Left kidney (tissue), 2 donors: ENCODE data around the gene CASK. TPM values are rescaled to one million over a fixed set of nuclear protein-coding genes. Genes with fewer than 3 reads are reported as not detected.
"Not testable (repeated sequence)": the region's sequence is repeated elsewhere in the genome, so short reads cannot be mapped to it uniquely, and the experiment has no call there.

Source experiments
- DNase-seq: peaks from one replicate; pipeline ENCODE4 v3.0.0-alpha.2; 2013
- polyA plus RNA-seq: library from polyadenylated mRNA; unstranded; fragments of 120-200 nt; gene quantifications from one replicate; pipeline ENCODE4 v1.2.1, GENCODE V29; 2013; ENCODE audit not compliant: insufficient read length

The CASK gene
- polyA plus RNA-seq, 1 donor, result 53.0 TPM

DNA sequence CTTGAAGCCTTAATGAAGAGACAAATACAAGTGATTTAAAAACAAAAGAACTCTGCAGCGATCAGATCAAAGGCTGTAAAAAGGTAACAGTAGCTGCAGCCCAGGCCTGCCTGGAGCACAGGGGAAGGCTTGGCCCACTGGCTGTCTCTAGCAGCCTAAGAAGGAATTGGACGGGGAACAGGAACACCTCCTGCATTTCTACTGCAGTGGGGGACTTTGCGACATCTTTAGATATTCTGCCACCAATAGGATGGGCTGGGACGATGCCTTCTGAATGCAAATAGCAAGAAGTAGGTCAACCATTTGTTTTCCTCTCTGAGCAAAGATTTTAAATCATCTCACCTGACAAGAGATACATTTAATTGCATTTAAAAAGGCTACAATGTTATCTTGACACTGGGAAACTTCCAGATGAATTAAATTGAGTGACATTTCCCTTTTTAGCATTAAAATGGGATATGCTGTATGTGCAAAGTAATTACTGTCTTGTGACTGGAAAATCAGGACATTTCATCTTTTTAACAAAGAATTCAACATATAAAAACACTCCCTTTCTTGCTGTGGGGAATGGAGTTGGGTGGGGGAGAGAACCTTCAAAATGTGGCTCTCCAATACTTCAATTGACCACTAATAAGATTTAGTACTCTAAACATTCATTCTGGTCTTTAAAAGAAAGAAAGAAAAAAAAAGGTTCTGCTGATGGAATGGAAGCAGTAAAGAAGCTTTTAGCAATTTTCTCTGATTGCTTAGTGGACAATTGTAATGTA, 406.2 kb downstream of the CASK start:
- no peak for DNase-seq

DNA sequence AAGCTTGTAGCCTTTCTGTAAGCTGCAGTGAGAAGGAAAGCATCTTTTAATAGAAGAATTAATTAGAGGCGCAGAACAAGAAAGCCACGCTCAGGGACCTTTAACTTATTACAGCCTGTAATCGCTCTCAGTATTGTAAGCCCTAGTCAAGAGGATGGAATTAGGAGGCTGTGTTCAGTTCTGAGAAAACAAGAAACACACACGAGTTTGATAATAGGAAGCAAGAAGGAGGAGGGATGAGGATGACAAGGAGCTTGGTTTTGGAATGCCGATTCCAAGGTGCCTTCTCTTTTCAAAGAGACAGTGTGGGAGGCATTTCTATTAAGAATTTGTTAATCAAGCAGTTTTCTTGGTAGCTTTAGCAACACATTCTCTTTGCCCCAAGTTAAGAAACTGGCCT, 406.9 kb downstream of the CASK start:
- DNase-seq, result no peak

DNA sequence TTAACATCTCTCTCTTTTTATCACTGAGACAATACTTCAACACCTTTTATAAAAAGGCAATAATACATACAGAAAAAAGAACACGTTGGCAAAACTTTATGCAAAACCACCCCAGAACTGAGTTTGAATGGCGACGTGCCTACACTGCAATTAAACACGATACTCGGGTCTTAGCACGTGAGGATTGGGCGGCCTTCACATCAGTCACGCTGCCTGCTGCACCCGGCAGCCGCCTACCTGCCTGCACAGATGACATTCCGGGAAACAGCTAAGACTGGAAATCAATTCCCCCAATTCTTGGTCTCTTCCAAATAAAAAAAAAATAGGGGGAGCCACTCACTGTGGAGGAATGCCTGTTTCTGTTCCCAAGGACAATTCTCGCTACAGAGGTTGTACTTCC, 408.0 kb downstream of the CASK start:
- DNase-seq, result no peak

DNA sequence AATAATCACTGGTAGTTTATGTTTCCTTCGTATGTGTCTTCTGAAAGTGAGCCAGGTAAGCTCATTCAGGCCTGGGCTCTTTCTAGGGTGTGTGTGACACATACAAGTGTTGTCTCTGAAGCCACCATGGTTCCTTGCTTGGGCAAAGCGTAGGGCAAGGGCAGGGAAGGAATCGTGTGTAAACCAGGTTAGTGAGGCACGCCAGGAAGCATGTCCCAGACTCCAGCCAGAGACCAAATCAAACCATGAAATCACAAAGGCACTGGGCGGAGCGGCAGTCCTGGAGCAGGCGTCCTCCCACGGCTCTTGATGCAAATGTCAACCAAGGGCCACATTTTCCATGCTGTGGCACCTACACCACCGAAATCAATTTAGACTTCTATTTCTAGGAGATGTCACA, 409.2 kb downstream of the CASK start:
- DNase-seq, result no peak

DNA sequence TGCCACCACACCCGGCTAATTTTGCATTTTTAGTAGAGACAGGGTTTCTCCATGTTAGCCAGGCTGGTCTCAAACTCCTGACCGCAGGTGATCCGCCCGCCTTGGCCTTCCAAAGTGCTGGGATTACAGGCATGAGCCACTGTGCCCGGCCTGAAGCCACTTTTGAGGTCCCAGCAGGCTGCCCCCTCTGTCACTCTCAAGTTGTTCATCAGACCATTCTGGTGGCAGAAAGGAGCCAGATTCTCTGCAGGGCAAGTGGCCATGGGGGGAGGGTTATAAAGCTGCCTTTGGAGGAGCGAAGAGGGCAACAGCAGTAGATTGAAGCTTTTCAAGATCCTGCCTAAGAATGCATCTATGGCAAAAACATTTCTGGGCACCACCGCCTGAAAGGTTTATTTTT, 410.5 kb downstream of the CASK start:
- DNase-seq, result not testable (repeated sequence)

DNA sequence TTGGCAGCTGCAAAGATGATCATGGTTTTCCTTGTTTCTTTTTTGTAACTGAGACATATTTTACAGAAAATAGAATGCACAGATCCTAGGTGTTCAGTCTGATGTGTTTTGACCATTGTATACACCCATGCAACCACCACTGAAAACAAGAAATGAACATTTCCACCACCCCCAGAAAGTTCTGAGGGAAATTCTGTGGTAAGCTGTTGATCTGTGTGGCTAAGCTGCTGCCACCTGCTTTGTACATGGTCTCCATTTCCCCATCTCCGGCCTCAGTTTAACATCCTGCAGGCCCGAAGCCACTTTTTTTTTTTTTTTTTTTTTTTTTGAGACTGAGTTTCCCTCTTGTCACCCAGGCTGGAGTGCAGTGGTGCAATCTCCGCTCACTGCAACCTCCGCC, 411.0 kb downstream of the CASK start:
- DNase-seq, result no peak

DNA sequence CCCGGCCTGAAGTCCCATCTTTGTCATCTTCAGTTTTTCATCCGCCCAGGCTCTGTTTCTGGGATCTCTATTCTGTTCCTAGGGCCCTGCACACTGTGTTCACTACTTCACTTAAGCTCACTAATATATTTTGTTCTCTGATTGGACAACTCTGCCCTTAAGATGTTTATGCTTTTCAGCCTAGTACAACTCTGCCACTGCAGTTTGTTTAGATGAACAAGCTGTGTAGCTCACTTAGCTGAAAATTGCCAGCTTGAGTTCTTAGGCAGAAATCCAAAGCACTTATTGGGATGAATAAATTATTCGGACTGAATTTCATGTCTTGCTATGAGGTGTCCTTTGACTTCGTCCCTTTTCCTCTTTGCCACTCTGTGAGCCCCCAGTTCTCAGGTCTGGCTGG, 415.4 kb downstream of the CASK start:
- no peak for DNase-seq

DNA sequence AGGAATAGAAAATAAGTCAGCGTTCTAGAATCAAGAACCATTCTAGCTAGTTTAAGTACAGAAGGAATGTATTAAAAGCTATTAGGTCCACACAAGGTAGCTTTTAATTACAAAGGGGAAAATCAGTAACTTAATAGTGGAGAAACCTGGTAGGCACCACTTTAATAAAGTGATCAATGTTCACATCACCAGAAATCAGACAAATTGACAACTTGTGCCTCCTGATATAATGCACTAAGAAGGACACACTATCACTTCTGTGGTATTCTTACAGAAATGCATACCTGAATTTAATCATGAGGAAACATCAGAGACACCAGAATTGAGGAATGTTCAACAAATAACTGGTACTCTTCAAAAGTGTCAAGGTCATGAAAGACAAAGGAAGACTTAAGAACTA, 421.4 kb downstream of the CASK start:
- no peak for DNase-seq

DNA sequence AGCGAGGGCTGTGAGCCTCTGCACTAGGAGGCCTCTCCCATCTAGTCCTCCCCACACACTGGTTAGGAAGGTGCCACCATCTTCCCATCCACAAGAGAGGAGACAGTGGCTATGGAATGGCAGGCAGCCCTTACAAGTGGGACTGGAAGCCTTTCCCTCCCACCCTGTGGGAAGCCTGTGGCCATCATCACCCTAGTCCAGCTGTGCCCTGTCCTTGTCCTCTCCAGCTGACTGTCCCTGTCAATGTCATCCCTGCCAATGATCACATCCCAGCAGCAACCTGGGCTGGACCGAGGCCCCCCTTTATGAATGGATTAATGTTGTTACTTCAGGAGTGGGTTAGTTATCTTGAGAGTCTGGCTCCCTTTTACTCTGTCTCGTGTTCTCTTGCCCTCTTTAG, 423.4 kb downstream of the CASK start:
- no peak for DNase-seq

DNA sequence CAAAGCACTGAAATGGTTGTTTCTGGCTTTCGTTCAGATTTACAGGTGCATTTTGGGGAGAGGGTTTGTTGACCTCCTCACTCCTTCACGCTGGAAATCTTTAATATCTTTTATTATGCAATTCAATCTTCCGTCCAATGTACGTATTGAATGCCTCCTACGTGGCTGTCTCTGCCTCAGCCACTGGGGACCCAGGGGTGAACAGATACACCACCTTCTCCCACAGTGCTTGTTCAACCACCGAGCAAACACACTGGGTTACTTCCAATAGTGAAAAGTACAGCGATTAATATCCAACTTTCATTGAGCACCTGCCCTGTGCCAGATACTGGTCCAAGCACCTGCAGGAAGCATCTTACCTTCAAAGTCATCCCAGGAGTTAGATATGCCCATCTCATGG, 424.2 kb downstream of the CASK start:
- no peak for DNase-seq

DNA sequence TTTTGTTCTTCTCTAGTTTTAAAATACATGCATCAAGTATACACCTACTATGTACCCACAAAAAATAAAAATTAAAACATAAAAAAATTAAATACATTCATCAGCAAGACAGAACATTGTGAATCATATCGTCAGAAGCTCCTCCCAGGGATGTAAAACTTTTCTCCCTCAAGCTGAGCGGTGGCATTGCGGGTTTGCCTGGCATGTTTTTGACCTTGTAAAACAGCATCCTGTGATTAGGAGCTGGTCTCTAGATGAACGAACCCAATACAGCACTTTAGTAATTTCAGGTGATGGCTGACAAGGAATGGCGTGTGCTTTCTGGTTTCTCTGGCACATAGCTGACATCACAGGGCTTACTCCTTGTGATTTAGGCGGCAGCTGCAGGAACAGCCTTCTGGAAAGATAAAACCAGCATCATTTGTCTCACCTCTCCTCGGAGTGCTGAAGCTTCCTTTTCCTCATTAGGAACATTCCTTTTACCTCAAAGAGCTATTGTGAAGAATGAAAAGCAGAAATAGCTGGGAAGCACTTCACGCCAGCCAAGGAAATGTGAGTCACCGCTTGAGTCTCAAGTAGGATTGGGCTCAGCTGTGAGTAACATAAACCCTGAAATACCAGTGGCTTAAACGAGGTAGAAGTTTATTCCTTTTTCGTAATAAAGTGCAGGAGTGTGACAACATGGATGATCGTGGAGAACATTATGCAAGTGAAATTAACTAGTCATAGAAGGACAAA, 431.9 kb downstream of the CASK start:
- no peak for DNase-seq

DNA sequence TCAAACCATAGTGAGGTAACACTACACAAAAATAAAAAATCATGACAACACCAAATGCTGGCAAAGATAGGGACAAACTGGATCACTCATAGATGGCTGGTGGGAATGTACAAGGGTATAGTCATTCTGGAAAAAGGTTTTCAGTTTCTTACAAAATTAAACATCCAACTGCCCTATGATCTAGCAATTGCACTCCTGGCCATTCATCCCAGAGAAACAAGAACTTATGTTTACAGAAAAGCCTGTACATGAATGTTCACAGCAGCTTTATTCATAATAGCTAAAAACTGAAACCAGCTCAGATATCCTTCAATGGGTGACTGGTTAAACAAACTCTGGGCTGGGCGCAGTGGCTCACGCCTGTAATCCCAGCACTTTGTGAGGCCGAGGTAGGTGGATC, 432.9 kb downstream of the CASK start:
- no peak for DNase-seq

DNA sequence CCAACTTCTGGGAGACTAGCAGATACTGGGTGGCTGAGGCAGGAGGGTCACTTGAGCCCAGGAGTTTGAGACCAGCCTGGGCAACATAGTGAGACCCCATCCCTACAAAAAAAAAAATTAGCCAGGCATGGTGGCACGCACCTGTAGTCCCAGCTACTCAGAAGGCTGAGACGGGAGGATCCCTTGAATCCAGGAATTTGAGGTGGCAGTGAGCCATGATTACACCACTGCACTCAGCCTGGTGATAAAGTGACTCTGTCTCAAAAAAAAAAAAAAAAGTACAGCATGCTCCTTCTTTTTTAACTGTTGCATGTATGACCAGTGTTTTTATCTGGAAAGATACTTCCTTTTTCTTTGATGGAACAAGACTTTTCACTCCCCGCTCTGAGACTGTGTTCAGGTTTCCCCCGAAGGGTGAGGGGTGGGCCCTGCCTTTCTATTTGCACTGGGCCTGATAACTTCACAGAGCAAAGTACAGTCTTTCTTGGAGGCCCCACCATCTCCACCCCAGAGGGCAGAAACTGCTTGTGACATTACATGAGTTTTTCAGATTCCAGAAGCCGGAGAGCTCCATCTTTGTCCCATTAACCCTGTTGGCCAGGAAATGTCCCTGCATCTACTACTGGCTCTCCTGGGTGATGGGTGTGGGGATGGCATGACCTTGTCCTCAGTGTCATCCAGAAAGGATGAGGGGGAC, 441.1 kb downstream of the CASK start:
- DNase-seq, result no peak

DNA sequence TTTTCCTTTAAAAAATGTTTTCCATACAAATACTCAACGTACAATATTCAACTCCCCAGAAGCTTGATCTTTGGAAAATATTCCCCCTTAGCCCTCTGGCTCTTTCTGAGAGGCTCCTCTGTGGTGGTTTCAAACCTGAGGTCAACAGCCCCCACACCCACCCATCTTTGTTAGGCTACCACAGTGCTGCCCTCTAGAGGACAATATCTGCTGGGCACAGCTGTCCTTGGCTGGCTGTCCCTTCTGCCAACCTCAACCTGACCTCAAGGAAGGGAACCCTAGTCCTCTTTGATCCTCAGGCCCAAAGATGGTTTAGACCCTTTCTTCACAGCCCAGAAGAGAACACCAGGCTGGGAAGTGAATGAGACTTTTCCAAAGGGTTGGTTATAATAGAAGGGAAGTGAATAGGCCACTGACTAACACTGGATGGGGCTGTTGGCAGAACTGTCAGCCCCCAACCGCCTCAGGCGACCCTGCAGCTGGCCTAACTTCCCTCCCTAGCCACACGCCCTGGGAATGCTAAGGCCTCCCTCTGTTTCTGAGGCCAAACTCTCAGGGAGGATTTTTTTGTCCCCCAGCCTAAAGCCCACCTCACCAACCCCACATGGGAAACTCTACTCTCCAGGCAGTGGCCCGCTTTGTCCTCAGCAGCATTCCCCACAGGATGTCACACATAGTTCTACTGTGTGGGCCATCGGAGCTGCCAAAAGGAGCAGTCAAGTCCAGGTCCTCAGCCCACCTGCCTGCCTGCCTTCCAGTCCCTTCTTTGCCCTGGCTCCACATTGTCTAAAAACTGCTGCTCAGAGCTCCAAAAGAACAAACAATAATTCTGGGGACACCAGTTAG, 441.9 kb downstream of the CASK start:
- no peak for DNase-seq

DNA sequence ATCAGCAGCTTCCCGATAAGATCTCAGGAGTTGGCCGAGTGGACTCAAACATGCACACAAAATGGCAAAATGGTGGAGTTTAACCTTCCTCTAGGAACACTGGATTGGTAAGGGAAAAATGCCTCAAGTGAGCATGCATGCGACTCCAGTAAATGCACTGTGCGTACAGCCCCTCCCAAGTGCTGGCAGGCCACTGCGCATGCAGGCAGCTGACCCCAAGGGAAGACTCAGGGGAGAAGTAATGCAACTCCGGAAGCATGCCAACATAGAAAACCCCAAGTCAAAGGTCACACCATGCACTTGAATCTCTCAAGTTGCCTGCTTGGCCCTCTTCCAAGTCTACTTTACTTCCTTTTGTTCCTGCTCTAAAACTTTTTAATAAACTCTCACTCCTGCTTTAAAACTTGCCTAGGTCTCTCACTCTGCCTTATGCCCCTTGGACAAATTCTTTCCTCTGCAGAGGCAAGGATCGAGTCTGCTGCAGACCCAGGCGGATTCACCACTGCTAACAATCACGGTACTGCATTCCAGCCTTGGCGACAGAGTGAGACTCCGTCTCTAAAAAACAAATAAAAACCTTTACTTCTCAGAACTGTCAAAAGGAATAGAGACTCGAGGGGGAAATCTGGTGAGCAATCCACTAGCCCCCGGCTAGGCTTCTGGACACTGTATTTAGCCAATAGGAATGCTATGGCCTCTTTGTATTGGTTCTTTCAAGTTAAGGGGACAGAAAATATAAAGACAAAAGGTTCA, 442.7 kb downstream of the CASK start:
- DNase-seq, result no peak

DNA sequence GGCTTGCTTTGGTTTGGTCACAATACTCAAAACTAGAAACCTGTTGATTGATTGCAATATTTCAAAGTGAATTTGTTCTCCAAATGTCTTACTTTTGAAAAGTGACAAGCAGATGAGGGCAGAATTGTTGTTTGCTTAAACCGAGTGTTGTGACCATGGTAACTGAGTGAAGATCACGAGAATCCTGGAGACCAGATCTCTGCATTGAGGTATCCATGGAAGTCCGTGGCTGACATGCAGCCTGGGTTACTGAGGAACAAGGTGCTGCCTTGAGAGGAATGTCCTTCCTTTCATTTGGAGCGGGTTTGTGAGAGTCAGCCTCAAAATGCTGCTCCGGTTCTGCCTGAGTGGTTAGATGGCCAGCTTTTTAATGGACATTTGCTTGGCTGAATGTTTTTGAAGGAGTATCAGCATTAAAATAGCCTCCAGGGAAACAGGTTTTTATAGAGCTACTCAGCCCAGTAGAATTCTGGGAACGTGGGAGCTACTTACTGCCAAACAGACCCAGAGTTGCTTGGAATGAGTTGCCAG, 444.9 kb downstream of the CASK start:
- no peak for DNase-seq

DNA sequence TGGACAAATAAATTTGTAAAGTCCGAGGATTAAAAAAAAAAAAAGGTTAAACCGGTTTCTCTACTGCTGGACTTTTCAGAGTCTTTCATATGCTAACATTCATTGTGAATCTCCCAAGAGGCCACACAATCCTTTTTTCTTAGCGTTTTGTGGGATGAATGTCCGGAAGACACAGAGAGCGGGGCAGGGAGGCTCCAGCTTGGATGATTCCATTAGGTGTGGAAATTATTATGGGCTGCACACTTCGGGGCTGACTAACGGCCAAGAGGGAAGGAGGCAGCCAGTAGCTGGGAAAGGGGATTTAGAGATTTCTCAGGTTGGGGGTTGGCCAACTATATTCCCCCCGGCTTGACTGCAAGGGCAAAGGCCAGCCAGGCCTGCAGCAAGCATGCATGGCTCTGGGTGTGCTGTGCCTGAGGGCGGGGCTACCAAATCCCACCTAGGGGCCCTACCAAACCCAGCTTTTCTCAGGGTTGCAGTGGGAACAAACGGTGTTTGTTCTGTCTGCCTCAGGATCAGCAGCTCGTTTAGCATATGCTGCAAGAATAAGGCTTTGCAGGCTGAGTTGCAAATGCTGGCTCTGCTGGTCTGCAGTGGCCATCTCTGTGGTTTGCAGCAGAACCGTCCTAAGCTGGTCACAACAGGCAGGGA, 447.6 kb downstream of the CASK start:
- DNase-seq, result no peak

DNA sequence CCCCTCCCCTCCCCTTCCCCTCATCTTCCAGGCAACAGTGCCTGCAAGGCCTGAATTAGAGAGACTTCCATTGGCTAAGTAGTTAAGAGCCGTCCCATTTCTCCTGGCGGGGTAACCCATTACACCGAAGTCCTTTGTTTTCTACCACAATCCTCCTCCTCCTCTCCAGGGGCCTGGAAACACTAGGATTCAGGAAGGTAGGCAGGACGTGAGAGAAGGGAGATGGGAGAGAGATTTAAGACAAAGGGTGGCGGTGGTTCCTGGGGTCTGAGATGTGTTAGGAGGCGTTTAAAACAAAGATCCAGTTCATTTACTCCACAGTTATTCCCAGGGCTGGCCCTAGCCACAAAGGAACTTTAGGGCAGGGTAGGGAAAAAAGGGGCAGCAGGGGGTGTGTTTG, 448.2 kb downstream of the CASK start:
- no peak for DNase-seq

DNA sequence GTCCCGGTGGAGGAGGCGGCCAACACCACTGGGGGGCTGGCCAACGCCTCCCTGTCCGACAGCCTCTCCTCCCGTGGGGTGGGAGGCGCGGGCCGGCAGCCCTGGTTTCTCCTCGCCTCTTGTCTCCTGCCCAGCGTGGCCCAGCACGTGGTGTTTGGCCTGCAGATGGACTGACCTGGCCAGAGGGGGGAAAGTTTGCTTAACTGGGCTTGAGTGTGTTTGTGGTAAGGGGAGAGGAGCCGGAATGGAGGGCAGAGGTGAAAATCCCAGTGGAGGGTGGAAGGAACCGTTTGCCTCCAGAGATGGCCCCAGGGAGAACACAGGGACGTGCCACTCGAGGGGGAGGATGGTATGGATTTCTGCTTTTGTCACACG, 448.6 kb downstream of the CASK start:
- DNase-seq, result no peak

DNA sequence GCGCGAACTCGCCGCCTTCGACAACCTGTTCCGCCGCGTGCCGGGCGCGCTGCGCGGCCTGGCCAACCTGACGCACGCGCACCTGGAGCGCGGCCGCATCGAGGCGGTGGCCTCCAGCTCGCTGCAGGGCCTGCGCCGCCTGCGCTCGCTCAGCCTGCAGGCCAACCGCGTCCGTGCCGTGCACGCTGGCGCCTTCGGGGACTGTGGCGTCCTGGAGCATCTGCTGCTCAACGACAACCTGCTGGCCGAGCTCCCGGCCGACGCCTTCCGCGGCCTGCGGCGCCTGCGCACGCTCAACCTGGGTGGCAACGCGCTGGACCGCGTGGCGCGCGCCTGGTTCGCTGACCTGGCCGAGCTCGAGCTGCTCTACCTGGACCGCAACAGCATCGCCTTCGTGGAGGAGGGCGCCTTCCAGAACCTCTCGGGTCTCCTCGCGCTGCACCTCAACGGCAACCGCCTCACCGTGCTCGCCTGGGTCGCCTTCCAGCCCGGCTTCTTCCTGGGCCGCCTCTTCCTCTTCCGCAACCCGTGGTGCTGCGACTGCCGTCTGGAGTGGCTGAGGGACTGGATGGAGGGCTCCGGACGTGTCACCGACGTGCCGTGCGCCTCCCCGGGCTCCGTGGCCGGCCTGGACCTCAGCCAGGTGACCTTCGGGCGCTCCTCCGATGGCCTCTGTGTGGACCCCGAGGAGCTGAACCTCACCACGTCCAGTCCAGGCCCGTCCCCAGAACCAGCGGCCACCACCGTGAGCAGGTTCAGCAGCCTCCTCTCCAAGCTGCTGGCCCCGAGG, 449.2 kb downstream of the CASK start:
- no peak for DNase-seq
